GM18526 (cell line): Measurements from ENCODE around the gene TMEM106C.

Source experiments
- POLR2A ChIP-seq: IDR thresholded peaks from 3 replicates; pipeline ENCODE4 v1.6.1; 2011; ENCODE audit not compliant: insufficient read length; ENCODE audit errors: extremely low read depth

The TMEM106C gene

DNA sequence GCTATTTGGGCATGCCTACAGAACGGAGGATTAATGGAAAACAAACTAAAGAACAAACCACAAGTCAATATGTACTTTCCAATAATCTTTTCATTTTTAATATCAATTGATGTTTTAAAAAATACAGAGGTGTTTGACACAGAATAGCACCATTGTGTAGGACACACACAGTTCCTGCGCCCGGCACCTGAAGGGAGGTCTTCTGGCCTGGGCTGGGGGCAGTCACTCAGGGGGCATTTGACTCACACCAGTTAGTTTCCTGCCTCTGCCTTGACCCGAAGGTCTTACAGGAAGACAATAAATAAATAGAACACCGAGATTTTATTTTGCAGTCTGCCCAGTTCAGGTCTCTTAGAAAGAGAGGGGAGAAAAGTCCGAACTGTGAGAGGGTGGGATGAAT is 9.5 kb downstream of the TMEM106C start:
- TF ChIP-seq POLR2A, result no peak

GRCh38 chr12:47973870-47974269 is 10.5 kb downstream of the TMEM106C start:
- TF ChIP-seq POLR2A, result no peak

DNA sequence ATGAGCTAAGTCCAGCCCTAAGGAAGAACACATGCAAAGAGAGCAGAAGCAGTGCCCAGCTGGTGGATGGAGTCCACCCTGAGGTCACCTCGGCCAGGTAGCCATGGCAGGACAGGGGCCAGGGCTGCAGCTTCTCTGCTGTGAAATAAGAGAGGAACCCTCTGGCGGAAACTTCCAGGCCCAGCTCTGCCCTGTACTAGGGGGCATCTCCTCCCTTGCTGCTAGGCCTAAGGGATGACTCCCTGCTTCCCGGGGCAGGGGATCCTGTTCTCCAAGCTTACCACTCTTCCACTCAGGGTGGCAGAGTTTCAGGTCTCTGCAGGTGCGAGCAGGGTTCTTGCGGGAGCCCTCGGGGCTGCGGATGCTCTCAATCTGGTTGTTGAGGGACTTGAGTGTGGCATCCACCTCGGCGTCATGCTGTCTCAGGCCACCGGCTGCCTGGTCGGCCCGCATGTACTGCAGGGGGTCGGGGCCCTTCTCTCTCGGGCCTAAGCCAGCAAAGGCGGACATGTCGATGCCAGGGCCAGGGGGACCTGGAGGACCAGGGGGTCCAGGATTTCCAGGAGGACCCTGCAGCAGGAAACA is 11.7 kb downstream of the TMEM106C start:
- TF ChIP-seq POLR2A, result no peak

DNA sequence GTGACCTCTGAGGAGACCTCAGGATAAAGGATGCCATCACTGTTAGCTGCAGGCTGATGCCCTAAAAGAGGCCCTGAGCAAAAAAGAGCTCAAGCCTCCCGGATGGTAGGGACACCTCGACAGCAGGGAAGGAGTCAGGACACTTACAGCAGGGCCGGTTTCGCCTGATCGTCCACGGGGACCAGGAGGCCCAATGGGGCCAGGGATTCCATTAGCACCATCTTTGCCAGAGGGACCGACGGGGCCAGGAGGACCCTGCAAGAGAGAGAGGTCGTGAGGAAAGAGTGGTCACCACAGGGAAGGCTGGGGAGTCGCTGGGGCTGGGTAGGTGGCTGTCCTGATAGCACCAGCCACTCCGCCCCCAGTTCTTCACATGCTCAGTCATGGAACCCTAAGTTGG is 12.4 kb downstream of the TMEM106C start:
- TF ChIP-seq POLR2A, result no peak

- no peak for TF ChIP-seq POLR2A
Observed at GRCh38 chr12:47977046-47977771, 13.8 kb downstream of the TMEM106C start.

DNA sequence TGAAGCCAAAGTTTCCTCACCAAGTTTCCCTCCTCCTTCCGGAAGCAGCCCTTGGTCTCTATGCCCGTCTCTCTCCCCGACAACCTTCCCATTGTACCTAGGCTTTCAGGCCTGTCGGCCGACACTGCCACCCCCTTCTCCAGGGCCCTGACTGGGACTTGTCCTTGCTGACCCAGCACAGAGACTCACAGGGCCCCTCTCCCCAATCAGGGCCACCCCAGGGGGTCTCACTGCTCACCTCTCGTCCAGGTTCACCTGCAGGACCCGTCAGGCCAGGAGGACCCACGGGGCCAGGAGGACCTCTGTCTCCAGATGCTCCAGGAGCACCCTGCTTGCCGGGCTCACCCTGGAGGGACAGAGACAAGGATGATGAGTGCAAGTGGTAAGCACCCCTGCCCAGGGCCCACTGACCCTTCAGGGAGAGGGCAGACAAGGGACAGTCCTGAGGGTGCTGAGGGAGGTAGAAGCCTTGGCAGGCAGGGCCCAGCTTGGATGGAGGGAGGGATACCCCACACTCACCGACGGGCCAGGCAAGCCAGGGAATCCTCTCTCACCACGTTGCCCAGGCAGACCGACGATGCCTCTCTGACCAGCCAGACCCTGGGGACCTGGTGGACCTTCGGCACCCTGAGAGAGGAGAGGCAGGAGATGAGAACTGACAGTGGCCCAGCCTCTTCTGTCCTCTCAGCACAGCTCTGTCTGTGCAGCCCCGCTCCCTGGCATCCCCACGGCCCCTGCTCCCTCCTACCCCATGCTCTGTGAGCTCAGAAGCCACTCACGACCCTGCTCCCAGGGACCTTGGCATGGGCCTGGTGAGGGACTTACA is 14.6 kb downstream of the TMEM106C start:
- no peak for TF ChIP-seq POLR2A

- no peak for TF ChIP-seq POLR2A
Observed at GRCh38 chr12:47978598-47978873, 15.1 kb downstream of the TMEM106C start.

- no peak for TF ChIP-seq POLR2A
Observed at GRCh38 chr12:47979166-47979565, 15.8 kb downstream of the TMEM106C start.

DNA sequence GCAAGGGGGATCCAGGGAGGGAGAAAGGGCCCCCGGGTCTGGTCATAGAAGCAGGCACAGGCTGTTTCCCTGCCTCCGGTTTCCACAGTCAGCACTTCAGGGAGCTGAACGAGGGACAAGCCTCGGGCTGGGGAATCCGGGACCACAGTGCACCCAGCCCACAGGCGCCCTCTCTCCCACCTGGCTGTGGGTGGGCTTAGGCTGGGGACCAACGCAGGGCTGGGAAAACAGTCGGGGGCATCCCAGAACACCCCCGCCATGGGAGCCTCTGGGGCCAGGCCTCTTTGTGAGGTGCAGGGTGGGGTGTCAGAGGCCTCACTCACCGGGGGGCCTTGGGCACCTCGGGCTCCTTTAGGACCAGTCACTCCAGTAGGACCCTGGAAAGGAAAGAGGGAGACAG is 16.3 kb downstream of the TMEM106C start:
- no peak for TF ChIP-seq POLR2A

DNA sequence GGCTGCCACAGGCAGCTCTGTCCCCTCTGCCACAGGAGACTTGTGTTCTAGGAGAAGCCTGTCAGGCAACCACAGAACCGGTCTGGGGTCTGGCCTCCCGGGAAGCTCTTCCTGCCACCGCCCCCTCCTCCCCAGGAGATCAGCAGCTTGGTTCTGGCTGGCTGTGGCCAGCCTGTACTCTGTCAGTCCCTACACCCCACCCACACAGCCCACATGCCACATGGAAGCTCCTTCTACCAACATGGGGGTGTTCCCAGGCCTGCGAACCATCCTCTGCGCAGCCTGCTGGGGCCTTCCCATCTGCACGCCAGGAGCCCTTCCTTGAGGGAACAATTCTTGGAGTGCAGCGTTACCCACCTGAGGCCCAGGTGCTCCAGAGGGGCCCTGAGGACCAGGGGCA is 16.8 kb downstream of the TMEM106C start:
- no peak for TF ChIP-seq POLR2A

DNA sequence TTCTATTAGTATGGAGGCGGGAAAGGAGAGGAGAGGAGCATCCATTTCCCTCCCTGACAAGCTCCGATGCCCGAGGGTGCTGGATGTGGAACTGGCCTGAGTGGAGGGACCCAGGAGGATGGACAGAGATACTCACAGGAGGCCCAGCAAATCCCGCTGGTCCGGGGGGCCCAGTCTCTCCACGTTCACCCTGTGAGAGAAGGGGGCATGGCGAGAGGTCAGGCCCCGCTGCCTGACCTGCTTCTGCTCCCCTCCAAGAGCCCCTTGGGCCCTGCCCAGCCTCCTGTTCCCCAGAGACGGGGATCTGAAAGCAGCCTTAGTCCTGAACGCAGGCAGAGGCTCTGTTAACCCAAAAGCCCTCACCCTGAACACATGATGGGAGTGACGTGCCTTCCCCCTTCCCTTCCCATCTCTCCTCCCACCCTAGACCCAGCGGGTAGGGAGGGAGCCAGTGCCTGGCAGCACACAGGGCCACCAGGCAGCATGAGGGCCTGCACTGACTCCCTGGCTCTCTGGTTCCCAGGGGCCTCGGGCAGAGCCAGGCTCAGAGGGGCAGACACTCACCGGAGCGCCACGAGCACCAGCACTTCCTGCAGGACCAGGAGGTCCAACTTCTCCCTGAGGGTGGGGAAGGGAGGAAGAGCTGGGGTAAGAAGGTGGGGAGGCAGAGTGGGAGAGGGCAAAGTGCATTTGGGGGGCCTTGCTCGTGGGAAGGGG is 17.5 kb downstream of the TMEM106C start:
- TF ChIP-seq POLR2A, result no peak

- no peak for TF ChIP-seq POLR2A
Observed at GRCh38 chr12:47981496-47982260, 18.3 kb downstream of the TMEM106C start.

DNA sequence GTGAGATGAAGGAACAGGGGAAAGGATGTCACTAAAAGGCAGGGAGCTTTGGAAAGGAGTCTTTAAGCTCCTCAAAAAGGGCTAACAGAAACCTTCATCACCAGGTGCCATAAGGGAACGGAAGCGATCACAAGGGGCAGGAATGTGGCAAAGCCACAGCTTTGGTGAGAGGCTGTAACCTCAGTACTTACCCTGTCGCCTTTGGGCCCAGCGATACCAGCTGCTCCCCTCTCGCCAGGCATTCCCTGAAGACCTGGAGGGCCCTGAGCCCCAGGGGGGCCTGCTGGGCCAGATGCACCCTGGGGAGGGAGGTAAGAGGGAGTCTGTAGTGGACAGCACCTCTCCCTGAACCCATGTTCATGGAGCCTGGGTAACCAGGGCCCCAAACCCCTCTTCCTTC is 18.9 kb downstream of the TMEM106C start:
- no peak for TF ChIP-seq POLR2A

DNA sequence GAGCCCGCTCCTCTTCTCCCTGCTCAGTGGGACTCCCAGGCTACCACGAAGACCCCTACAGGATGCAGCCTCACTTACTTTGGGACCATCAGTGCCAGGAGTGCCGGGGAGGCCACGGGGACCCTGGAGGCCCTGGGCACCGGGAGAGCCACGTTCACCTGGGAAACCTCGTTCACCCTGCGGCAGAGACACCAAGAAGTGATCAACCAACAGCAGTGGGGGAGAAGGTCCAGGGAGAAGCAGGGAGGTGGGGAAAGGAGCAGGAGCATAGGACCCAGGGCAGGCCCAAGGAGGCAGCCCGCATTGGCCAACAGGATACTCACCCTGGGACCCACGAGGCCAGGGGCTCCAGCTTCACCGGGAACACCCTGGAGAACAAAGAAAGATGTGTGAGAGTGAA is 19.4 kb downstream of the TMEM106C start:
- no peak for TF ChIP-seq POLR2A

DNA sequence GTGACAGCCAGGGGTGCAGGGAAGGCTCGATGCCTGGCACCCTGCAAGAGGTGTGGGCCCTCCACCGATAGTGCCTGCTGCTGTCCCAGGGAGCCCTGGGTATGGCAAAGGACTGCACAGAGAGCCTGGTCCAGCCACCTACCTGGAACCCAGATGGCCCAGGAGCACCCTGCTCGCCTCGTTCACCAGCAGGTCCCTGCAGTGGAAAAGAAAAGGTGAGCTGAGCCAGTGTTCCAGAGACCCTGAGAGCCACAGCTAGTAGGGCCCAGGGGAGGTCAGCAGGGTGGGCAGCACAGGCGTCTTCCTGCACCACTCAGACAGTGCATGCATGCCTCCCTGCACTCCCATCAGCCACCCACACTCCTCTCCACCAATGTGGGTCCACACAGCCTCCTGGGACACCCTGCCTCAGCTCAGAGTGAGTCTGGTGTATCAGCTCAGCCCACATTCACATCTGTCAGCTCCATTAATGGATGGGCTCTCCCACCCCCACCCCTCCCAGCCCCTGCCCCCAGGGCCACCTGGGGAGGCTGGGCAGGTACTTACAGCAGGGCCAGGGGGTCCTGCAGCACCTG is 20.2 kb downstream of the TMEM106C start:
- TF ChIP-seq POLR2A, result no peak

GRCh38 chr12:47984331-47984801 is 21.0 kb downstream of the TMEM106C start:
- no peak for TF ChIP-seq POLR2A
